Body of pancreas (tissue), 4 donors: ENCODE measurements around the gene ELAVL1.

Experiments used
- CTCF ChIP-seq, 7 experiments: fragments of 450-650 bp in 4 of 7; fragments of 200-600 bp in 3 of 7; sonication (generic) in 3 of 7; IDR thresholded peaks; one replicate each; pipeline ENCODE4 v1.5.1; 2016 to 2019; ENCODE audit warnings: antibody characterized with exemption in 7 of 7
- POLR2A ChIP-seq, 3 donors: fragments of 450-650 bp; IDR thresholded peaks; one replicate each; pipeline ENCODE4 v1.6.1; 2016; ENCODE audit warnings: antibody characterized with exemption in 3 of 3, mild to moderate bottlenecking in 2 of 3

- TF ChIP-seq POLR2A (IDR thresholded peaks at IDR 0.05) (no peak), CTCF (IDR thresholded peaks at IDR 0.05) (no peak)
These were observed 23.6 kb upstream of the ELAVL1 start for GRCh38 chr19:8028951-8029491.
